ENCODE measurements around the gene PACS2.

The PACS2 gene

DNA sequence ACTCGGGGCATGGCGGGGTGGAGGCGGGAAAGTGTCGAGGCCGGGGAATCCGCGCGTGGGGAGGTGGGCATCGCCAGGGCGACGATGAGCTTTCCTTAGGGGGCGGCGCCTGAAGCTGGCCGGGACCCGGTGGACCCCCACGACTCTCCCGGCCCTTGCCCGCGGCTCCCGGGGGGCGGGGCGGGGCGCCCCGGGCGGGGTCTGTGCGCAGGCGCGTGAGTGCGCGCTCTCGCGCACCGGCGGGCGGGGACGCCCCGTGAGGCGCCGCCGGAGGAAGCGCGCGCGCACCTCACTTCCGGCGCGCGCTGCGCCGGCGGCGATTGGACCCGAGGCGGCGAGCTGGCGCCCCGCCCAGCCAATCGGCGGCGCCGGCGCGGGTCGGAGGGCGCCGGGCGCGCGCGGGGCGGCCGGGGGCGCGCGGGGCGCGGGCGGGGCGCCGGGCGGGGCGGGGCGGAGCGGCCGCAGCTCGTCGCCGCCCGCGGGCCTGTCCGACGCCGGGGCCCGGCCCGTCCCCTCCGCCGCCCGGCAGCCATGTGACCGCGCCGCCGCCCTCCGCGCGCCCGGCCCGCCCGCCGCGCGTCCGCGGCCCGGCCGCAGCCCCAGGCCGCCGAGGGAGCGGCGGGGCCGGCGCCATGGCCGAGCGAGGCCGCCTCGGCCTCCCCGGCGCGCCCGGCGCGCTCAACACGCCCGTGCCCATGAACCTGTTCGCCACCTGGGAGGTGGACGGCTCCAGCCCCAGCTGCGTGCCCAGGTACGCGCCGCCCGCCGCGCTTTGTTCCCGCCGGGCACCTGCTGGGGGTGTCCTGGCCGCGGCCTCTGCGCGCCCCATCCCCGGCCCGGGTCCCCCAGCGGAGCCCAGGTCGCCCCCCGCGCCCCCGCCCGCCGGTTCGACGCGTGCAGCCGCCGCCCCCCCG lies at the start of gene PACS2:
PACS2 (plus strand) TSS at position 462 of the 914 bp plus-strand sequence; CDS start at position 633, 171 bp downstream.
- H3K4me3 ChIP-seq (ENCODE audit: low read depth, low read length): peak within 1 kb of the TSS; percentile 72
- TF ChIP-seq, protein P1, sequence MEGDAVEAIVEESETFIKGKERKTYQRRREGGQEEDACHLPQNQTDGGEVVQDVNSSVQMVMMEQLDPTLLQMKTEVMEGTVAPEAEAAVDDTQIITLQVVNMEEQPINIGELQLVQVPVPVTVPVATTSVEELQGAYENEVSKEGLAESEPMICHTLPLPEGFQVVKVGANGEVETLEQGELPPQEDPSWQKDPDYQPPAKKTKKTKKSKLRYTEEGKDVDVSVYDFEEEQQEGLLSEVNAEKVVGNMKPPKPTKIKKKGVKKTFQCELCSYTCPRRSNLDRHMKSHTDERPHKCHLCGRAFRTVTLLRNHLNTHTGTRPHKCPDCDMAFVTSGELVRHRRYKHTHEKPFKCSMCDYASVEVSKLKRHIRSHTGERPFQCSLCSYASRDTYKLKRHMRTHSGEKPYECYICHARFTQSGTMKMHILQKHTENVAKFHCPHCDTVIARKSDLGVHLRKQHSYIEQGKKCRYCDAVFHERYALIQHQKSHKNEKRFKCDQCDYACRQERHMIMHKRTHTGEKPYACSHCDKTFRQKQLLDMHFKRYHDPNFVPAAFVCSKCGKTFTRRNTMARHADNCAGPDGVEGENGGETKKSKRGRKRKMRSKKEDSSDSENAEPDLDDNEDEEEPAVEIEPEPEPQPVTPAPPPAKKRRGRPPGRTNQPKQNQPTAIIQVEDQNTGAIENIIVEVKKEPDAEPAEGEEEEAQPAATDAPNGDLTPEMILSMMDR (conservative IDR thresholded peaks at IDR 0.05; ENCODE audit: low read depth, low read length): no peak
- DNase-seq (ENCODE audit: low read depth): peak; percentile 88

DNA sequence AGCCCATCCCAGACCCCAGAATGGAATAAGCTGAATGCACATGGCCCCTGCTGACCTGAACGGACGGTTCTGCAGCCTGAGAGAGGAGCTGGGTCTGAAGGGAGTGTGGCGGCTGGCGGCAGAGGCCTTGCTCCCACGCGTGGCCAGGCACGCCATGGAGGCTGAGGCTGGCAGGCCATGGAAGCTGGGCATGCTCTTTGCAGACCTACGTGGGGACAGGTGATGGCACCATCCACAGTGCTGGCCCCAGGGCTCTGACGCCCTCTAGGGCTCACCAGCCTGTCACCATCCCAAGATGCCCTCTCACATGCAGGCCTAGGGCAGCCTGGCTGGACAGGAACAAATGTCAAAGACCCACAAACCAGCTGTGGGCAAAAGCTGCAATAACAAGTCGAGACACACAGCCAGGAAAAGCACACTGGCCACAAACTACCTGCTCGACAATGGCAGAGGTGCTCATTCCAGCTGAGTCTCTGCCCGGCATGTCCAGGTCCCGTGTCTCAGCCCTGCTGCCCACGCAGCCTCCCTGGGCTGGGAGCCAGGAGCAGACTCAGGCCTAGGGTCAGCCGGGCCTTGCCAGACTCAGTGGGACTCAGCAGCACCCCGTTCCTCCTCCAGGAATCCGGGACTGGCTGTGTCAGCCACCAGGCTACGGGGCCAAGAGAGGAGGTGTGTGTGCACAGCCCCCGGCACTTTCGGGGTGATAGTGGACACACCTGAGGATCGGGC lies 46.6 kb upstream of the PACS2 start:
- no peak for DNase-seq (ENCODE audit: low read depth)
- no peak overlapping the region for H3K4me3 ChIP-seq (ENCODE audit: low read depth, low read length)
- TF ChIP-seq, protein P1 (conservative IDR thresholded peaks at IDR 0.05; ENCODE audit: low read depth, low read length): no peak

GRCh38 chr14:105268736-105269354 lies 45.7 kb upstream of the PACS2 start:
- H3K4me3 ChIP-seq (ENCODE audit: low read depth, low read length): no peak overlapping the region
- TF ChIP-seq, protein P1 (conservative IDR thresholded peaks at IDR 0.05; ENCODE audit: low read depth, low read length): no peak
- no peak for DNase-seq (ENCODE audit: low read depth)

- no peak overlapping the region for H3K4me3 ChIP-seq (ENCODE audit: low read depth, low read length)
- TF ChIP-seq, protein P1 (conservative IDR thresholded peaks at IDR 0.05; ENCODE audit: low read depth, low read length): no peak
- no peak for DNase-seq (ENCODE audit: low read depth)
Measured at GRCh38 chr14:105269405-105269804, 45.1 kb upstream of the PACS2 start.

GRCh38 chr14:105271224-105271890 lies 43.2 kb upstream of the PACS2 start:
- TF ChIP-seq, protein P1 (conservative IDR thresholded peaks at IDR 0.05; ENCODE audit: low read depth, low read length): no peak
- no peak for DNase-seq (ENCODE audit: low read depth)
- H3K4me3 ChIP-seq (ENCODE audit: low read depth, low read length): no peak overlapping the region

DNA sequence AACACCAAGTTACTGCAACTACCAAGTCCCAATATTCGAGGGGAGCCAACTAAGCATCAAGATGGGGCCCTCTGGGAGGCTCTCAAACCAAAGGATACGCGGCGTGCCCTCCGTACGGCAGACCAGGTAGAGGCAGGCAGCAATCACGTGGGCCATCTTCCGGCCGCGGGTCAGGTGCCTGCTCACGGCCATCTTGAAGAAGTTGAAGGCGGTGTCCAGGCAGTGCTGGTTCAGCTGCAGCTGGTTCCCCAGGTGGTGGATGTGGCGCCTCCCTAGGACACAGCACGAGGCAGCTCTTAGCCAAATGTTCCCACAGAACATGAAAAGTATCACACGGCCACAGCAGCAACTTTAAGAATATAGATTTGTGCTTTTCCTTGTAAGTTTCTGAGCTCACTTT lies 41.9 kb upstream of the PACS2 start:
- DNase-seq (ENCODE audit: low read depth): no peak
- TF ChIP-seq, protein P1 (conservative IDR thresholded peaks at IDR 0.05; ENCODE audit: low read depth, low read length): no peak
- H3K4me3 ChIP-seq (ENCODE audit: low read depth, low read length): no peak overlapping the region
